ENCODE results near the gene EEF1A2.

EEF1A2 gene

DNA sequence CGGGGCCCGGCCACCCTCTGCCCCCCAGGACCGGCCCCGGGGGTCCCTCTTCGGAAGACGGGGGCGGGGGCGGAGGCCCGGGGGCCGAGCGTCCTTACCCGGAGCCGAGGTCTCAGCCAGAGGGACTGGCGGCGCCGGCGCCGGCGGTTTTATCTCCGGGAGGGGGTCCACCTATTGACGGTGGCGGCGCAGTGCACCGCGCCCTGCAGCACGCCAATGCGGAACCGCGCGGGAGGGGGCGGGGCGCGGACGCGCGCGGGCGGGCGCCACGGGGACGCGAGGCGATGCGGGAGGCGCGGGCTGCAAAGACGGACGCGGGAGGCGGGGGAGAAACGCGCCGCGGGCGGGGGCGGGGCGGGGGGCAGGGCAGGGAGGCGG lies at the start of gene EEF1A2:
Gene EEF1A2, minus strand, starts transcription at position 124 of the 378 bp plus-strand sequence. CDS start 1,320 bp downstream, outside the sequence.
- DNase-seq (ENCODE audit: low read depth): peak; percentile 26

DNA sequence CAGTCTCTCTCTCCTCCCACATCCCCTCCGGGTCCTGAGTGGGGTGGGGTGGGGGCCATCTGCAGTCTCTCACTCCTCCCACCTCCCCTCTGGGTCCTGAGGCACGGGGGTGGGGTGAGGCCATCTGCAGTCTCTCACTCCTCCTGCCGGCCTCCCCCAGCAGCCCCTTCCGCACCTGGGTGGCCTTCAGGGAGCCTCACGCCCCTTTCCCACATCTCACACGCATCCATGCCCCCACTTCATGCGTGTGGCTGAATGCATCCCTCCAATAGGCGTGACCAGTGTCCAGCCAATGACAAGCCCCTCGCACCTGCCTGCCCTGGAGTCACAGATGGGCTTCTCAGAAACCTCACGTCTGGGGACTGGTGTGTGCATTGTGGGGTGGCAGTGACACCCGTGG lies 49.7 kb upstream of the EEF1A2 start:
- DNase-seq (ENCODE audit: low read depth): no peak

DNA sequence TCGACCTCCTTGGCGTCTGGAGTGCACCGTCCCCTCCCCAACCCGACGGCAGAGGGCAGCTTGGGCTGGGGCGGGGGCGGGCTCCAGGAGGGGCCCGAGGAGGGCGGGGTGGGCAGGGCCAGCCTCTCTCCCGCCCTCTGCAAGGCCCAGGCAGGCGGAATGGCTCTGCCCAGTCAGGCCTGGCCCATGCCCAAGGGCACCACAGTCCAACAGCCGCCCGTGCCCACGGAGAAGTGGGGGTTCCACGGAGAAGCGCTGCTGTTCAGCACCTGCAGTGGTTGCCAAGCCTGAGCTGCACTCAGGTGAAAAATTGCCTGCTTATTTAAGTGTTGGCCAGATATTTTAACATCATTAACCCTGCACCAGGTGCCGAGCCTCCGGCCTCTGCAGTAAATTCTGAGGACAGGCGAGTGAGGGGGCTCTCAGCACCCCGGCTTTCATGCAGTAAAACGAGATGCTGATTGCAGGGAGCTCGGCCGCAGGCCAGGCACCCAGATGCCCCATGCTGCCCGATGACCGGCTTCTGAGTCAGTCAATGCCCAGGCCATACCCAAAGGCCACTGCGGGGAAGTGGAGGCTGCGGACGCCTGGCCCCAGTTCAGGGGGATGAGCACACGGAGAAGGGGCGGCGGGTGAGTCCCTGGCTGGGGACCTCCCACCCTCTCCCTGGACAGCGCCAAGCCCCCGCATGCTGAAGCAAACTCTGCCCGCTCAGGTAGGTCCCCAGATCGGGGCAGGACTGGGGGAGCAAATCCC lies 49.0 kb upstream of the EEF1A2 start, which contains the start of gene SRMS:
Gene SRMS, minus strand, starts transcription at position 25 of the 756 bp plus-strand sequence. CDS start 286 bp downstream, outside the sequence.
- DNase-seq (ENCODE audit: low read depth): no peak

DNA sequence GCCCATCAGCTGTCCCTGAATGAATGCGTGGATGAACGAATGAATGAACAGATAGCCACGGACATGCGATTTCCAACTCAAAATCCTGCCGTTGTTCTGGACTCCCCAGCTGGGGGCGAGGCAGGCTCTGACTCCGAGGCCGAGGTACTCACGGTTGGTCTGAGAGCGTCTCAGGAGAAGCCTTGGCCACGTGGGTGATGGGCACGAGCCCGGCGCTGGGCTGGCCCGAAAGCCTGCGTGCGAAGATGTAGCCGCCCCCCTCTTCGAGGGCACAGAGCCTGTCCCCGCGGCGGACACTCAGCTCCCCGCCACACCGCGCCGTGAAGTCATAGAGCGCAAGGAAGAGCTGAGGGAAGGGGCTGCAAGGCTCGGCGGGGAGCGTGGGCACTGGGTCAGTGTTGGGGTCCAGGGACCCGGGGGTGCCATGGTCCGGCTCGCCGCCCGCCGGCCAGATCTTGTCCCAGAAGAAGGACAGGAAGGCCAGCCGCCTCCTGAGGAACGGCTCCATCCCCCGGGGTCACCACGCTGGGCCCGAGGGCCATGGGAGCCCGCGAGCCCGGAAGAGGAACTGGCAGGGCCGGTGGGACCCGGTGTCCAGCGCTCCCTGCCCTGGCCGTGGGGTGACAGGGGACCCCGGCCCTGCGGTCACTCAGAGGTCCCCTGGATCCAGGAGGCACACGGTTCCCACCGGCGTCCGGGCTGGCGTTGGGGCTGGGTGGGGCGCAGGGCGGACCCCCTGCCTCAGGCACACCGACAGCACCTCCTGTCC lies 48.3 kb upstream of the EEF1A2 start:
- DNase-seq (ENCODE audit: low read depth): no peak

DNA sequence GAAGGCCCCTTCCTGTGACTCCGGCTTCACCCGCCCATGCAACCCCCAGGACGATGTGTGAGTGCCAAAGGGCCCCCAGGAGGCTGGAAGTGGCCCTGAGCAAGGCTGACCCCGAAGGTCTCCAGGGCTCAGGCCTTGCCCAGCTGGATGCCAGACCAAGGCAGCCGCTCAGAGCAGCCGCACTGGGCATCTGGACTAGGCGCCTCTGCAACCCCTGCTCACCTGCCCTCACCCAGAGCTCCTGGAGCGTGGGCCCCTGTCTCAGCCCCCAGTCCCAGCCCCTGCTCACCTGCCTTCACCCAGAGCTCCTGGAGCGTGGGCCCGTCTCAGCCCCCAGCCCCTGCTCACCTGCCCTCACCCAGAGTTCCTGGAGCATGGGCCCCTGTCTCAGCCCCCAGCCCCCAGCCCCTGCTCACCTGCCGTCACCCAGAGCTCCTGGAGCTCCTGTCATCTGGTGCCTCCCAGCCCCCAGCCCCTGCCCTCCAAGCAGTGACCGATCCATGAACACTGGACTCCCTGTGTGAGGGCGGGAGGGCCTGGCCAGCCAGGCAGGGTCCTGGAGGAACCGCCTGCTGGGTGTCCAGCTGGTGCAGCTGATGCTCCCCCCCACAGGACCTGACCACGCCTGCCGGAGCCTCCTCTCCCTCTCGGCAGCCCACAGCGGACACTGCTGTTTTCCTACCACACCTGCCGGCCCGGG lies 47.5 kb upstream of the EEF1A2 start:
- DNase-seq (ENCODE audit: low read depth): no peak

DNA sequence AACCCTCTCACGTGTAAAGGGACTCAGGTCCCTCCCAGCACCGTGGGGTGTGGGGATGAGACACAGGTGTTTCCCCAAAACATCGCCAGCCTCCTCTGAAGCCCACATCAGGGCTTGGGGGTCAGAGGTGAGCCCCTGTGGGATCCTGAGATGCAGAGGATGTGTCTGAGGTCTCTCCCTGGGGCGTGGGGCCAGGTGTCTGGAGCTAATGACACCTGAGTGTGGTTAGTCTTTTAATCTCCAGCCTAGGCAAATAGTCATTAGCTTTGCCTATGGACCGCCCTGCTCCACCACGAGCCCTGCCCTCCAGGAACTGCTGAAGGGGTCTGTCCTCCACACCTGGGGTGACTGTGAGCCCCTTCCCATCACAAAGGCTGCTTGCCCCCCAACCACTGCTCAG lies 46.9 kb upstream of the EEF1A2 start:
- DNase-seq (ENCODE audit: low read depth): no peak

DNA sequence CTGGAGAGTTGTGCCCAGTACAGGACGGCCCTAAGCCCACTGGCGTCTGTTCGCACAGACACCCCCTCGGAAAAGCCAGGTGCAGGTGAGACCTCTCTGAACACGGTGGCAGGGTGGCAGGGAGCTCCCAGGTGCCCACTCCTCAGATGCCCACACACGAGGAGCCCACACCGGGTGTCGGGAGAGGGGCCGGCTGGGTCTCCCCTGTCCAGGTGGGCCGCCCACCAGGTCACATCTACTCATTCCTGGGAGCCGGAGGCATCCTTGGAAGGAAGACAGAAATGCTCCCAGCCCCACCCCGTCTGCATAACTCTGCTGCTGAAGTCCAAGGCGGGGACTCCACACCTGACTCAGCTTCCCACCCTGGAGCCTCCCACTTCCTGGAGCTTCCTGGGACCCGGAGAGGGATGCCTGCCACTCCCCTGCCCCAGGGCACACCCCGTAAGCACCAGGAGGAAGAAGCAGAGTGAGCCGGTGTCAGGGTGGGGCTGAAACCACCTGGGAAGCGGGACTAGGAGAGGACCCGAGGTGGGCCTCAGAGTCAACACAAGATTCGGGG lies 46.2 kb upstream of the EEF1A2 start:
- DNase-seq (ENCODE audit: low read depth): no peak

DNA sequence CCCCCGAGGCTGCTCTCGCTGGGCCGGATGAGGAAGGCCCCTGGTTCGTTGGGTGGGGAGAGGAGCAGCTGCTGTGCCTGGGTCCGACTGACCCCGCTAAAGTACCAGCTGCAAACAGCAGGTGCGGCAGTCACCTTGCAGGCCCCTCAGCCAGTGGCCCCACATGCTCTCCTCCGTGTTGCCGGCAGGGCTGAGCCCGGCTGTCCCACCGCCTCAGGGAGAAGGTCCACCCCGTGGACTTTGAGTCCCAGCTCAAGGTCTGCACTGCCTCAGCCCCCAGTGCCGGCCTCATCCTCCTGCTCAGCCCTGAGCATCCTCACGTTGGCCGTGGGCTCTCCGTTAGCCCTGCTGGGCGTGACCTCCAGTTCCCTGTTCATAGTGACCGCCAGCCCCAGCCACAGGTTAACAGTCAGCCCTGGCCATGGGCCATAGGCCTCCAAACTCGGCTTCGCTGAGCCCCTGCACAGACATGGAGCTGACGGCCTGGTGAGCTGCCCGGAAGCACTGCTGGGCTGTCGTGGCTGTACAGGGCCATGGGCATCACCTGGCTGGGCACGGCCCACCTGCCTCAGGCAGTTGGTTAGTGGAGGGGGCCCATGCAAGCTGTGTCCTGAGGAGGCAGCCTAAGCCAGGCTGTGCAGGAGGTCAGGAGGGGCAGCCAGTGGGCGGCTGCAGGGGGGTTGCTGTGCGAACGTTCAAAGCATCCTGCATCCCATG lies 45.5 kb upstream of the EEF1A2 start:
- DNase-seq (ENCODE audit: low read depth): no peak

DNA sequence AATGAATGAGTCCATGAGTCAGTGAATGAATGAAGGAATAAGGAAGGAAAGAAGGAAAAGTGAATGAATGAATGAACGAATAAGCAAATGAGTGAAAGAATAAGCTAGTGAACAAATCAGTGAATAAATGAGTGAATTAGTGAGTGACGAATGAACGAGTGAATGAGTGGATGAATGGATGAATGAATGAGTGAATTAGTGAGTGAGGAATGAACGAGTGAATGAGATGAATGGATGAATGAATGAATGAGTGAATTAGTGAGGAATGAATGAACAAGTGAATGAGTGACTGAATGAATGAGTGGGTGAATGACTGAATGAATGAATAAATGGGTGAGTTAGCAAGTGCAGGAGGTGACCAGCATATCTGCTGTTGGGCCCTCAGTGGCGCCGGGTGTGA lies 44.9 kb upstream of the EEF1A2 start:
- DNase-seq (ENCODE audit: low read depth): no peak

DNA sequence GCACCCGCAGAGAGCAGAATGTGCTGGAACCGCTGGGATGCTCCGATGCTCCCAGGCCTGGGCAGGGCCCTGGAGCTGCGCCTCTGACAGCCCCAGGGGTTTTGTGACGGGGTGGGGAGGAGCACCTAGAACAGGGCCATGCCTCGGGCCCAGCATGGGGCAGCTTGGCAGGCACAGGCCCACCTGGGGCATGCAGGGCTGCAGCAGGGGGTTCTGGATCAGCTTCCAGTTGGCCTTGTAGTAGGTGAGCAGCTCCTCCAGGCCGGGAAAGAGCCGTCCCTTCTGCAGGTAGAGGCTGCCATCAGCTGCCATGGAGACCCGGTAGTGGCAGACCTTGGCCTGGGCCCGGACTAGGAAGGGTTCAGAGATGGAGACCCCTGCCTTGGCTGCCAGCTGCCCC lies 44.2 kb upstream of the EEF1A2 start:
- DNase-seq (ENCODE audit: low read depth): no peak

DNA sequence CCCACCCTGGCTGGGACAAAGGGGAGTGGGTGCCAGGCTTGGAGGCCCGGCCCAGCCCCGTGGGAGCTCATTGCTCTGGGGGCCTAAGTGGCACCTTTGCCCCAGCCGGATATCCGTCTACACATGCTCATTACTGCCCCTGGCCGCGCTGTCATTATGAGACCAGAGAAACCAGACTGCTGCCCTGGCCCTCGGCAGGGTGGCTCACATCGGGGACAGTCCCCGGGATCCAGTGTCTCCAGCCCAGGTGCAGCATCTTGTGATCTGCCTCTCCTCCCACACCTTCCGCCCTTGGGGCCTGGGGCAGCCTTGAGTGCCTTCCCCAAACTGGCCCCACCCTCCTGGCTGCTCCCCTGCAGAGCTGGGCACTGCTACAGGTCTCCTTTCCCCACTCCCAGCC lies 43.8 kb upstream of the EEF1A2 start:
- no peak for DNase-seq (ENCODE audit: low read depth)

DNA sequence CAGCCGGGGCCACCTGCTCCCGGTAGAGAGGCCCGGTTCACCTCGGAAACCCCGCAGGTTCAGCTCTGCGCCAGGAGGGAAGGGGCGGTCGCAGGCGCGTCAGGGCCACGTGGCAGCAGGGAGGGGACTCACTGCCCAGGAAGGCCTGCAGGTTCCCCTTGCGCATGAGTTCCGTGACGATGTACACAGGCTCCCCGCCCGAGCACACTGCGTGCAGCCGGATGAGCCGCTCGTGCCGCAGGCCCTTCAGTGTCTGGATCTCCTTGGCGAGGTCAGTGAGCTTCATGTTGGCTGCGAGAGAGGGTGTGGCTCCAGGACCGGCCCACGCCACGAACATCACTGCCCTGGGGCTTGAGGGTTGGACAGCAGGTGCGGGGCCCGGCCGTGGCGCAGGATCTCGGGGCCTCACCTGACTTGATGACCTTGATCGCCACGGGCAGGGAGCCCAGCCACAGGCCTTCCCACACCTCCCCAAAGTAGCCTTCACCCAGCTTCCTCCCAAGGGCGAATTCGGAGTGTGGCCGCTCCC lies 43.2 kb upstream of the EEF1A2 start:
- DNase-seq (ENCODE audit: low read depth): no peak

DNA sequence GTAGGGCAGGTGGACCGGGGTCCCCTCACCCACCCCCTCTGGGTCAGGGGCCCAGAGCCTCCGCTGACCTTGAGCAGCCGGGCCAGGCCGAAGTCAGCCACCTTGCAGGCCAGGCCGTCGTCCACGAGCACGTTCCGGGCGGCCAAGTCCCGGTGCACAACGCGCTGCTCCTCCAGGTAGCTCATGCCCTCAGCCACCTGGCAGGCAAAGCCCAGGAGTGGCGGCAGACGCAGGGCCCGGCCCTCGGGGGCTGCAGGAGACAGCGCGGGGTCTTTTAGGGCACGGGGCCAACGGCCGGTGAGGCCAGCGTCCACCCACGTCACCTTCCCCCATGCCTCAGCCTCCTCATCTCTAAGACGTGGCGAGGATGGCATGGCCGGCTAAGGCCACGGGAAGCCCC lies 42.5 kb upstream of the EEF1A2 start:
- DNase-seq (ENCODE audit: low read depth): no peak

DNA sequence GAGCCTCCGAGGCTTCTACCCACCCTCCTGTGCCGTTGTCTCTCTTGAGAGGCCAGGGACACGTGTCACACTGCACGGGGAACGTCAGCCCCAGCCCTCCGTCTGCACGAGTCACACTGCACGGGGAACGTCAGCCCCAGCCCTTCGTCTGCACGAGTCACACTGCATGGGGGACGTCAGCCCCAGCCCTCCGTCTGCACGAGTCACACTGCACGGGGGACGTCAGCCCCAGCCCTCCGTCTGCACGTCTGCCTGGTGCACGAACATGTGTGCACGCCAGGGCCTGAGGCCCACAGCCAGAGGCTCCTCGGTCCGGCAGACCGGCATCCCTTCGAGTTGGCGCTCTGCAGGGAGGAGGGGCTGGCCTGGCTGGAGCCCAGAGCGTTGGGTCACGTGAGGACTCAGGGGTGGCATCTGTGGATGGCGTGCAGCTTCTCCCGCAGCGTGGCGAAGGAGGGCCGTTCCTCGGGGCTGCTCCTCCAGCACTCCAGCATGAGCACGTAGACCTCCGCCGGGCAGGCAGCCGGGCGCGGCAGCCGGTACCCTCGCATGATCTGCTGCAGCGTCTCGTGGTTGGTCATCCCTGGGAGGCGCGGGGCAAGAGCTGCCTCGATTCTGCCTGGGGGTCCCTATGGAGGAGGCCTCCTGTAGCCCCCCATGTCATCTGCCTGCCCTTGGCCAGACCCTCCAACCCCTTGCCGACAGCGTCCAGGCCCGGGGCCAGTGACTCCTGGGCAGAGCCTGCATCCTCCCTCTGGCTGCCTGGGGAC lies 41.7 kb upstream of the EEF1A2 start:
- DNase-seq (ENCODE audit: low read depth): no peak

DNA sequence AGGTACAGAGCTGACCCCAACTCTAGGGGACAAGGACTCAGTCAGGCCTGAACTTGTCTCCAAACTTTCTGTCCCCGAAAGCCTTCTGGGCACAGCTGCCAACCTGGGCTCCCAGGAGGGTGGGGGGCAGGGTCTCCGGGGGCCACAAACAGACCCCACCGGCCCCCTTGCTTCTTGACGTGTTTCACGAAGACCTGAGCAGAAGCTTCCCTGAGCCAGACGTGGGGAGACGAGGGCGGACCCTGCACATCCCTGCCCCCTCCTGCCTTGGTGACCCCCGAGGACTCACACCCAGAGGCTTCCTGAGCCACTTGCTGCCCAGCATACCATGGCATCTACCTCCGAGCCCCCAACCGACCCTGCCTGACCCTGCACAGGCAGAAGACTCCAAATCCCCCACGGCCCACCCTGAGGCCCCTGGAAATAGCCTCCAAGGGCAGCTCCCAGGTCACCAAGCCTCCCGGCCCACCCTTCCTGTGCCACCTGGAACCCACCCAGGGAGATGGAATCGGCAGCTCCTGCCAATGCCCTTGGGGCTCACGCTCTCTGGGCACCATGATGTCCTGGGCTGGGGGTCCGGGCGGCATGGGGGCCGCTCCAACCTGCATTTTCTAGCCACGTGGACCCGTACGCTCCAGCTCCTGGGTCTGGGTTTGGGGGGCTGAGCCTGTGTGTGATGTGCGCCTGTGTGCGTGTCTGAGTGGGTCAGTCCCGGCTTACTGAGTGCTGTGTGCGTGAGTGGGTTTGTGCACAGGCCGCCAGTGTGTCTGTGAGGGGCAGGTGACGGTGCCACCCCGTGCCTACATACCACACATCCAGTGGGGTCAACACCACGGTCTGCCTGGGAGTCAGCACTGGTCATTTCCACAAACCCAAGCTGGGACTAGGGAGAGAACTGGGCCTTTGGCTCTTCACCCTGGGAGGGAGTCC lies 40.8 kb upstream of the EEF1A2 start:
- DNase-seq (ENCODE audit: low read depth): no peak

DNA sequence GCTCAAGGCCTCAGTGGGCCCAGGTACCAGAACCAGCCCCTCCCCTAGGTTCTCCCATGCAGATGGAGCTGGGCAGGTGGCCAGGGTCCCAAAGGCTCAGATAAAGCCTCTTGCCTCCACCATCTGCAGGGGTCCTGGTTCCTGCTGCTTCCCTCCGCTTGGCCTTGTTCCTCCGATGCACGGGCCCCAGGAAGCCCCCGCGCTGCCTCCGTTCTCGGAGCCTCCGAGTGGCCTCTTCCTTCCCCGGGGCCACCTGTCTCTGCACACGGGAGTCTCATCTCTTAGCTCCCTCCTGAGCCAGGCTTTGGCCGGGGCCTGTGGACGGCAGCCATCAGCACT lies 40.2 kb upstream of the EEF1A2 start:
- no peak for DNase-seq (ENCODE audit: low read depth)

DNA sequence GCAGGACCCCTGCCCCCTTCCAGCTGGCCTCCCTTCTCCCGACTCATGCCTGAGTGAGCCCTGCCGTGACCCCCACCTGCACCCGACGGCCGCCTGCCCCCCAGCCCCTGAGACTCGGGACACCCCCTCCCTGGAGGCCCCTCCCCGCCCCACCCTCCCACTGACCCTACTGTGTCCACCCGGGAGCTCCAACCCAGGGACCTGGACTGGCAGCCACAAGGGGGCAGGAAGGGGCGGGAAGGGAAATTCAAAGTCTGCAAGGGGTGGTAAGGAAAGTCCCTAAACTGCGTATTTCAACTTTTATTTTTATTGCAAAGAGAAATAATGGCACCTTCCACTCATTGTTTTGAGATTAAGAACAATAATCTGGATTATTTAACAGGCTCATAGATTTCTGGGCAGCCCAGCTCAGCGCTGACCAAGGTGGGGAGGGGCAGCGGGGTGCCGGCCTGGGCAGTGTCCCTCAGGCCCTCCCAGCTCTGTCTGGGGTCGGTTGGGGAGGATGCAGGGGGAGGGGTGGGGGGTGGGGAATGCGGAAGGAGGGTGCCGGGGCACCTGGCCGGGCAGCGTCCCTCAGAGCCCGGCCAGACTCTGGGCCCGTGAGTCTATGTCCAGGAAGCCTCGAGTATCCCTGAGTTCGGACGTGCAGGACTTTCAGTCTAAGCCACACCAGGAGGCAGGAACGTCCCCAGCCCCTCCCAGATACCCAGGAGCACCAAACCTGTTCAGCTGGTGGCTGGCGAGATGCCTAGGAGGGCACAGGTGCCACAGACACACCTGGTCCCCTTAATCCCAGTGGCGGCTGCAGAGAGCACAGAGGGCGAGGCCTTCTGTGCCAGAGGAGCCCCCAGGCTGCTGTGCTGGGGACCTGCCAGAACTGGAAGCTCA lies 39.6 kb upstream of the EEF1A2 start:
- DNase-seq (ENCODE audit: low read depth): no peak

DNA sequence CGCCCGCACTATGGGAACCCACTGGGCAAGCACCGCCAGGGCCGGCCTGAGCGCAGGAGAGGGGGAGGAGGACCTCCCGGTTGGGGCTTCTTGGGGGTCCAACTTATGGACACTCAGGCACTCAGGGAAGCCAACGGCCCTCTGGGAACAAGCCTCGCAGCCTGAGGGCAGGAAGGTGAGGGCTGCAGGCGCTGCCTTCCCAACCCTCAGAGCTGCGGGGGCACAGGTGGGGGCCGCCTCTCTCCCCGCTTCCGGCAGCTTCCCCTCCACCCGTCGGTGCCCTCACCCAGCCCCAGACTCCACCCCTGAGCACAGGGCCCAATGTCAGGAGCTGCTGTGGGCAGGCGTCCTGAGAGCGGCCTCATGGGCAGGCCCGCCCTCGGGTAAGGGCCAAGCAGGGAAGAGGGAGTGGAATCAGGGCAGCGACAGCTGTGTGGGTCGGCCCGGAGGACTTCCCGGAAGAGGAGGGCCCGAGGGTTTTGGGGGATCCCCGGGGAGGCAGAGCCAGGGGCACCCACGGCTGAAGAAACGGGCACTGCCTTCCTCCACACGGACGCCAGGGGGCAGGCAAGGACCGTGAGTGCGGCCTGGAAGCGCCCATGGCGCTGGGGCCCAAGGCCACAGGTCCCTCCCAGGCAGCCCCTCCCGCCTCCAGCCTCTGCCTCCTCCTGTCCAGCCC lies 38.8 kb upstream of the EEF1A2 start:
- DNase-seq (ENCODE audit: low read depth): peak; percentile 94
